ENCODE data around the gene MIOX.
"Not testable (repeated sequence)": the region's sequence is repeated elsewhere in the genome, so short reads cannot be mapped to it uniquely, and the experiment has no call there.

Gene MIOX

DNA sequence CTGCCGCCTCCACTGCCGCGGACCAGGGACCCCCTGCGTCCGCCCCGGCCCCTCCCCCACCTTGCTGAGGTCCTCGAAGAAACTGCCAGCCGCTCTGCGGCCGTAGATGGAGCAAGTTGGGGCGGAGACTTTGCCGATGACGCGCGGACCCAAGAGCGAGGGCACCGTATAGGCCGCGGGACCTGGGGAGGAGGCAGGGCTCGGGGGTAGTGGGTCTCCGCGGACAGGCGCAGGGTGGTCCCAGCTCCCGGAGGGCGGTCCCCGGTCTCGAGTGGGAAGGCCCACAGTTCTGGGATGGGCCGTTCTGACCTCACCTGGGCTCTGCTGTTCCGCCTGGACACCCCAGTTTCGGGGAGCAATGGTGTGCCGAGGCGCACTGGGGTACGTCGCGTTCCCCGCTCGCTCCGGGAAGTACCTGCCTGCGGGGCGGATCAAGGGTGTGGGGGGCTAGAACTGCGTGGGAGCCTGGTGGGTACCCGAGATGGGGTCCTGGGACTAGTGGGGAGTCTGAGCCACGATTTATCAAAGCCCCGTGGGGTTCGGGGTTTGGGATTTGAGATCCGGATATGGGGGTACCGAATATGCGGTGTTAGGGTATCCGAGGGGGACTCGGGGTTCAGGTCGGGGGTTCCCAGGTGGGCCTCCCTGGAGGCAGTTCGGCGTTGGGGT, 44.4 kb downstream of the MIOX start:
- Histone ChIP-seq H3K4me2 (ENCODE audit: low read length) (peak overlapping the region; percentile 73), H3K27me3 (ENCODE audit: control insufficient read depth, insufficient read depth, low read length) (peaks cover 29% of the 10 kb centered on the region), H3K9me3 (replicated peaks; ENCODE audit: low read length) (no peaks in the 10 kb centered on the region), H3K4me3 (ENCODE audit: low read length) (peak overlapping the region; percentile 58), H3K36me3 (ENCODE audit: insufficient read depth, low read length) (no peaks in the 10 kb centered on the region), H3K4me1 (ENCODE audit: control insufficient read depth, insufficient read depth, low read length) (peaks cover 47% of the 10 kb centered on the region), H3K9ac (ENCODE audit: low read depth, low read length) (peak overlapping the region; percentile 67)

DNA sequence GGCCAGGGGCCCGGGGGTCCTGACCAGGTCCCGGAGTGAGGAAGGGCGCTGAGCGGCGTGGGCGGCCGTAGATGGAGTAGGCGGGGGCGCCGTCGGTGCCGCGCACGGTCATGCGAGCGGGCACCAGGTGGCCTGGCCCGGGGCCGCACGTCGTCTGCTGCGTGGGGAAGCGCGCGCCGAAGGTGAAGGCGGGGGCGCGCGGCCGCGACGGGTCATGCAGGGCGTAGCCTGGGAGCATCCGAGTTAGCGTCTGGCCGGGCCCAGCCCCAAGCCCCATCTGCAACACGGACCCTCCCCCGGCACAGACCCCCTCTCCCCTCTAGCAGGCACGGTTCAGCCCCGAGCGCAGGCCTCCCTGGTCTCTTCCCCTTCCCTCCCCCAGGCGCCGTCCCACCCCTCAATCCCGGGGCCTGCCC, 44.9 kb downstream of the MIOX start:
- Histone ChIP-seq H3K4me3 (ENCODE audit: low read length) (peak overlapping the region; percentile 58), H3K4me2 (ENCODE audit: low read length) (peak overlapping the region; percentile 73), H3K4me1 (ENCODE audit: control insufficient read depth, insufficient read depth, low read length) (peaks cover 46% of the 10 kb centered on the region), H3K27me3 (ENCODE audit: control insufficient read depth, insufficient read depth, low read length) (peaks cover 29% of the 10 kb centered on the region), H3K36me3 (ENCODE audit: insufficient read depth, low read length) (no peaks in the 10 kb centered on the region), H3K9ac (ENCODE audit: low read depth, low read length) (peak overlapping the region; percentile 64), H3K9me3 (replicated peaks; ENCODE audit: low read length) (no peaks in the 10 kb centered on the region)

DNA sequence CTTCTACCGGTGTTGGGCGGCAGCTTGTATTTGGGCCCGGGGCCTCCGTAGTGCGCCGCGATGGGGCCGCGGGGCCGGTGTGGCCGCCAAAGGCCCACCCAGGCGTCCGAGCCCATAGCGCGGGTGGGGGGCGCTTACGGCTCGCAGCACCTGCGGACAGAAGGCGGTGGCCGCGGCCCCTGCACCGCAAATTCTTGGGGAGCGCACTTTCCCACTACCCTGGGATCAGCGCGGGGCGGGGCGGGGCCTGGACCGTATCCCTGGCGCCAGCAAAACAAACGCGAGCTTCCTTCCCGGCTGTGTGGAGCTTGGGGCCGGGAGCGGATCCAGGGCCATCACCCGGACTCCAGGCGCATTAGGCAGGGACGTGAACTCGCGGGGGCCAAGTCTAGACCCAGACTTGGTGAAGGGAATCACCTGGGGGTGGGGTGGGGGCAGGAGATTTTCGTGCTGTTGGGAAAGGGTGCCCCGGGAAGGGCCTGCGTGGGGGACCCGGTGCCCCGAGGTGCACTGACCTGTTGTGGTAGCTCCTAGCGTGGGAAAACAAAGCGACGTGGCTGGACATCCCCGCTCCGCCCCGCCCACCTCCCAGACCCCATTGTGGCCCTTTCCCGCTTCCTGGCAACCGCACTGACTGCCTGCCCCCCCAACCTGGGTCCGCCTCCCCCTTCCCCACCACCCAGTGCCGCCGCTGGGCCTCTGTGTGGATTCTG, 45.5 kb downstream of the MIOX start:
- H3K27me3 ChIP-seq (ENCODE audit: control insufficient read depth, insufficient read depth, low read length) = peaks cover 29% of the 10 kb centered on the region
- no peaks in the 10 kb centered on the region for H3K9me3 ChIP-seq (replicated peaks; ENCODE audit: low read length)
- H3K9ac ChIP-seq (ENCODE audit: low read depth, low read length) = peak overlapping the region; percentile 63

DNA sequence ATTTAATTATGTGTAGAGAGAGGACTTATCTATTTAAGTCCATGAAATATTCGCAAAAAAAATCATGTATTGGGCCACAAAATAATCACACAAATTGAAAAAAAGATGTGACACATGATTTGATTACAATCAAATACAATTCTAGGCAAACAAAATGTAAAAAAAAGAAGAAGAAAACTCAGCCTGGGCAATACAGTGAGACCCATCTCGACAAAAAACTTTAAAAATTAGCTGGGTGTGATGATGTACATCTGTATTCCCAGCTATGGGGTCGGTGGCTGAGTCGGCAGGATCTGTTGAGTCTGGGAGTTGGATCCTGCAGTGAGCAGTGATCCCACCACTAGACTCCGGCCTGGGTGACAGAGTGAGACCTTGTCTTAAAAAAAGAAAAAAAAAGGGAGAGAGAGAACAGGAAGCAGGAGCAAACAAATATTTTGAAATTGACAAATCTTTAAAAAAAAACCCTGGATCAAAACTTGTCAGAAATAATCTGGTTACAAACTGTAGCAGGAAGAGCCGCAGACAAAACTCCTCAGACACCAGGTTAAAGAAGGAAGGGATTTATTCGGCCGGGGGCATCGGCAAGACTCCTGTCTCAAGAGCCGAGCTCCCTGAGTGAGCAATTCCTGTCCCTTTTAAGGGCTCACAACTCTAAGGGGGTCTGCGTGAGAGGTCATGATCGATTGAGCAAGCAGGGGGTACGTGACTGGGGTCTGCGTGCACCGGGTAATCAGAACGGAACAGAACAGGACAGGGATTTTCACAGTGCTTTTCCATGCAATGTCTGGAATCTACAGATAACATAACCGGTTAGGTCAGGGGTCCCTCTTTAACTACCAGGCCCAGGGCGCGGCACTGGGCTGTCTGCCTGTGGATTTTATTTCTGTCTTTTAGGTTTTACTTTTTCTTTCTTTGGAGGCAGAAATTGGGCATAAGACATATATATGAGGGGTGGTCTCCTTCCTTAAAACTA, 46.5 kb downstream of the MIOX start:
- Histone ChIP-seq H3K4me2 (ENCODE audit: low read length) (no peak overlapping the region), H3K4me1 (ENCODE audit: control insufficient read depth, insufficient read depth, low read length) (peaks cover 36% of the 10 kb centered on the region), H3K9me3 (replicated peaks; ENCODE audit: low read length) (no peaks in the 10 kb centered on the region), H3K27me3 (ENCODE audit: control insufficient read depth, insufficient read depth, low read length) (peaks cover 29% of the 10 kb centered on the region), H3K36me3 (ENCODE audit: insufficient read depth, low read length) (no peaks in the 10 kb centered on the region), H3K4me3 (ENCODE audit: low read length) (no peak overlapping the region), H3K9ac (ENCODE audit: low read depth, low read length) (no peak overlapping the region)

More for the DNA sequence above, 45.5 kb downstream of the MIOX start:
- no peaks in the 10 kb centered on the region for H3K36me3 ChIP-seq (ENCODE audit: insufficient read depth, low read length)
- peak overlapping the region; percentile 58 for H3K4me3 ChIP-seq (ENCODE audit: low read length)
- H3K4me1 ChIP-seq (ENCODE audit: control insufficient read depth, insufficient read depth, low read length) = peaks cover 41% of the 10 kb centered on the region
- H3K4me2 ChIP-seq (ENCODE audit: low read length) = peak overlapping the region; percentile 73

DNA sequence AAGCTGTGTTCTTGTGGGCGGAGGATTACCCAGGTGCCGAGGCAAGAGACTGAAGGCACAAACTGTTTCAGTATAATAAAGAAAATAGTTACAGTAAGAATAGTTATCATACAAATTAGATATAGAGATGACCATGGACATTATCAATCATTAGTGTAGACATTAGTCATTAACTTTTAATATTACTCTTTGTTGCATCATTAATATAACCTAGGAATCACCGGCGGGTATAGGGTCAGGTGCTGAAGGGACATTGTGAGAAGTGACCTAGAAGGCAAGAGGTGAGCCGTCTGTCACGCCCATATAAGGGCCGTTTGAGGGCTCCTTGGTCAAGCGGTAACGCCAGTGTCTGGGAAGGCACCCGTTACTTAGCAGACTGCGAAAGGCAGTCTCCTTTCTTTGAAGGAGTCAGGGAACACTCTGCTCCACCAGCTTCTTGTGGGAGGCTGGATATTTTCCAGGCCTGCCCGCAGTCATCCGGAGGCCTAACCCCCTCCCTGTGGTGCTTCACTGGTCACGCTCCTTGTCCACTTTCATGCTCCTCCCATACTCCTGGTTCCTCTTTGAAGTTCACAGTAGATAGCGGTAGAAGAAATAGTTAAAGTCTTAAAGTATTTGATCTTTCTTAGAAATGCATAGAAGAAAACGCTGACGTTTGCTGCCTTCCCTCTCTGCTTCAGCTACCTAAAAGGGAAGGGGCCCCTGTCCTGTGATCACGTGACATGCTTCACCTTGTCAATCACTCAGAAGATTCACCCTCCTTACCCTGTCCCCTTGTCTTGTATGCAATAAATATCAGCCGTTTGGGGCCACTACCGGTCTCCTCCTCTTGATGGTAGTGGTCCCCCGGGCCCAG, 47.4 kb downstream of the MIOX start:
- not testable (repeated sequence) for H3K4me2 ChIP-seq (ENCODE audit: low read length); H3K9ac ChIP-seq (ENCODE audit: low read depth, low read length); H3K4me3 ChIP-seq (ENCODE audit: low read length); H3K36me3 ChIP-seq (ENCODE audit: insufficient read depth, low read length); H3K9me3 ChIP-seq (replicated peaks; ENCODE audit: low read length)
- peaks cover 29% of the 10 kb centered on the region for H3K27me3 ChIP-seq (ENCODE audit: control insufficient read depth, insufficient read depth, low read length)
- H3K4me1 ChIP-seq (ENCODE audit: control insufficient read depth, insufficient read depth, low read length) = peaks cover 42% of the 10 kb centered on the region

DNA sequence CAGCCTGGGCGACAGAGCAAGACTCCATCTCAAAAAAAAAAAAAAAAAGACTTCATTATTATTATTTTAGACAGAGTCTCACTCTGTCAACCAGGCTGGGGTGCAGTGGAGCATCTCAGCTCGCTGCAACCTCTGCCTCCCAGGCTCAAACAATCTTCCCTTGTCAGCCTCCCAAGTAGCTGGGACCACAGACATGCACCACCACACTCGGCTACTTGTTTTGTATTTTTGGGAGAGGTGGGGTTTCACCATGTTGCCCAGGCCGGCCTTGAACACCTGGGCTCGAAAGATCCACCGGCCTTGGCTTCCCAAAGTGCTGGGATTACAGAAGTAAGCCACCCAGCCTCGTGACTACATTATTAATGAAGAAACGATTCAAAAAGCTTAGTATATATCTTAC, 48.5 kb downstream of the MIOX start:
- H3K4me1 ChIP-seq (ENCODE audit: control insufficient read depth, insufficient read depth, low read length) = peaks cover 39% of the 10 kb centered on the region
- H3K9me3 ChIP-seq (replicated peaks; ENCODE audit: low read length) = no peaks in the 10 kb centered on the region
- H3K9ac ChIP-seq (ENCODE audit: low read depth, low read length) = no peak overlapping the region
- H3K4me3 ChIP-seq (ENCODE audit: low read length) = no peak overlapping the region
- no peaks in the 10 kb centered on the region for H3K36me3 ChIP-seq (ENCODE audit: insufficient read depth, low read length)
- peaks cover 22% of the 10 kb centered on the region for H3K27me3 ChIP-seq (ENCODE audit: control insufficient read depth, insufficient read depth, low read length)
- no peak overlapping the region for H3K4me2 ChIP-seq (ENCODE audit: low read length)

DNA sequence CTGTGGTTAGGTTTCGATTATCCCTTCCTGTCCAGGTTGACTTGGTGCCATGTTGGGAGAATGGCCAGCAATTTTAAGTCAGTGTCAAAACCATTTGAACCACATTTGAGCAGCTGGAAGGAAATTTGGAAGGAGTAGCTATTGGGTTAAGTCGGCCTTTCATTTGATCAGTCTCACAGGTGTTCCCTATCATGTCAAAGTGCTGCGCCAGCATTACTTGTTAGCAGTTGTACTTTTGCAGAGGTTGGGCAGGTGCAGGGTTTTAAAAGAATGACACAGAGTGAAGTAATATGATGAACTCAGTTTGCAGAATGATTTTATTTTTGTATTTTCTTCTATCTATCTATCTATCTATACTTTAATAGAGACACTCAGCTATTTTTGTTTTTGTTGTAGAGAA, 49.6 kb downstream of the MIOX start:
- peaks cover 31% of the 10 kb centered on the region for H3K4me1 ChIP-seq (ENCODE audit: control insufficient read depth, insufficient read depth, low read length)
- H3K4me3 ChIP-seq (ENCODE audit: low read length) = no peak overlapping the region
- H3K36me3 ChIP-seq (ENCODE audit: insufficient read depth, low read length) = no peaks in the 10 kb centered on the region
- no peak overlapping the region for H3K9ac ChIP-seq (ENCODE audit: low read depth, low read length)
- peaks cover 12% of the 10 kb centered on the region for H3K27me3 ChIP-seq (ENCODE audit: control insufficient read depth, insufficient read depth, low read length)
- H3K9me3 ChIP-seq (replicated peaks; ENCODE audit: low read length) = no peaks in the 10 kb centered on the region
- H3K4me2 ChIP-seq (ENCODE audit: low read length) = no peak overlapping the region

DNA sequence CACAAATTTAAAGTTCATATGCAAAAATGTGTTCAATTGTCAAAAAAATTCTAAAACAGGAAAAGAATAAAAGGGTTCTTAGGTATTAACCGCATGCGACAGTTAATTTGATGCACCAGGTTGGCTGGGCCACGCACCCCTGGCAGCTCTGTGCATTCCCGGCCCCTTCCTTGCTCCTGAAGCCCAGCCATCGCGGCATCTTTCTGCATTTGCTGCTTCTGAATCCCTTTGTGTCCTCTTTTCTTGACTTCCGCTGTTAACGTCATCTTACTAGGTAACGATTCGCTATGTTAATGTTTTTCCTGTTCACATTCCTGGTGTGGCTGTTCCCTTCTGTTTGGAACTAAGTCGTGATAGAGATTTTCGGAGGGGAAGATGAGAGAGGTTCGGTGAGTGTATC, 51.1 kb downstream of the MIOX start:
- no peak overlapping the region for H3K4me3 ChIP-seq (ENCODE audit: low read length)
- peaks cover 2% of the 10 kb centered on the region for H3K27me3 ChIP-seq (ENCODE audit: control insufficient read depth, insufficient read depth, low read length)
- H3K36me3 ChIP-seq (ENCODE audit: insufficient read depth, low read length) = no peaks in the 10 kb centered on the region
- H3K9ac ChIP-seq (ENCODE audit: low read depth, low read length) = no peak overlapping the region
- peaks cover 27% of the 10 kb centered on the region for H3K4me1 ChIP-seq (ENCODE audit: control insufficient read depth, insufficient read depth, low read length)
- no peaks in the 10 kb centered on the region for H3K9me3 ChIP-seq (replicated peaks; ENCODE audit: low read length)
- H3K4me2 ChIP-seq (ENCODE audit: low read length) = no peak overlapping the region
